GM18502 (cell line): Measurements from ENCODE around the gene RAC3.

ENCODE experiments used
- ATAC-seq: cut with Tn5 transposase; IDR thresholded peaks from one replicate; pipeline ENCODE4 v1.9.1; 2021; ENCODE audit warnings: mild to moderate bottlenecking; ENCODE audit not compliant: unreplicated experiment, poor library complexity

The RAC3 gene

GRCh38 chr17:82011617-82012187 lies 19.8 kb upstream of the RAC3 start:
- ATAC-seq = no peak

GRCh38 chr17:82012261-82012639 lies 19.2 kb upstream of the RAC3 start:
- no peak for ATAC-seq

- no peak for ATAC-seq
Observed at GRCh38 chr17:82012640-82013295, 18.7 kb upstream of the RAC3 start.

GRCh38 chr17:82013341-82013740 lies 18.1 kb upstream of the RAC3 start:
- ATAC-seq = no peak

GRCh38 chr17:82013772-82014321 lies 17.6 kb upstream of the RAC3 start:
- no peak for ATAC-seq

GRCh38 chr17:82014432-82014831 lies 17.0 kb upstream of the RAC3 start:
- ATAC-seq = no peak

- ATAC-seq = no peak
Observed at GRCh38 chr17:82014971-82015310, 16.5 kb upstream of the RAC3 start.

- no peak for ATAC-seq
Observed at GRCh38 chr17:82015311-82015971, 16.0 kb upstream of the RAC3 start.

GRCh38 chr17:82016061-82016874 lies 15.2 kb upstream of the RAC3 start:
- ATAC-seq = no peak

- no peak for ATAC-seq
Observed at GRCh38 chr17:82016875-82017459, 14.5 kb upstream of the RAC3 start.

- ATAC-seq = no peak
Observed at GRCh38 chr17:82017612-82018151, 13.8 kb upstream of the RAC3 start.

- no peak for ATAC-seq
Observed at GRCh38 chr17:82018152-82018988, 13.1 kb upstream of the RAC3 start.

- ATAC-seq = no peak
Observed at GRCh38 chr17:82018989-82019689, 12.3 kb upstream of the RAC3 start.

GRCh38 chr17:82019690-82020571 lies 11.5 kb upstream of the RAC3 start:
- ATAC-seq = no peak

- no peak for ATAC-seq
Observed at GRCh38 chr17:82020572-82021106, 10.8 kb upstream of the RAC3 start.

GRCh38 chr17:82021107-82021899 lies 10.2 kb upstream of the RAC3 start:
- no peak for ATAC-seq

GRCh38 chr17:82021900-82022309 lies 9.6 kb upstream of the RAC3 start:
- ATAC-seq = no peak
